Activated CD4-positive, alpha-beta T cell treated with anti-CD3 and anti-CD28 coated beads, Interleukin-2, amount 10 ng/mL, durations not matched to agents 24 days and 14 days (primary cell): Measurements from ENCODE around the gene CNNM2. TPM values are rescaled to one million over a fixed set of nuclear protein-coding genes. Genes with fewer than 3 reads are reported as not detected.

Experiments used
- DNase-seq: peaks from one replicate; pipeline ENCODE4 v3.0.0; 2022
- H3K27ac Mint-ChIP-seq: one replicate; pipeline ENCODE4 v1.8.0; 2022; ENCODE audit warnings: mild to moderate bottlenecking, mixed read lengths
- H3K27me3 Mint-ChIP-seq: one replicate; pipeline ENCODE4 v1.8.0; 2022; ENCODE audit warnings: mixed read lengths
- H3K36me3 Mint-ChIP-seq: one replicate; pipeline ENCODE4 v1.8.0; 2022; ENCODE audit warnings: low read depth, mild to moderate bottlenecking, mixed read lengths
- H3K4me1 Mint-ChIP-seq: one replicate; pipeline ENCODE4 v1.8.0; 2021; ENCODE audit warnings: mixed read lengths
- H3K4me3 Mint-ChIP-seq: one replicate; pipeline ENCODE4 v1.8.0; 2022; ENCODE audit warnings: mild to moderate bottlenecking, moderate library complexity, mixed read lengths
- H3K9me3 Mint-ChIP-seq: one replicate; pipeline ENCODE4 v1.8.0; 2021; ENCODE audit warnings: mixed read lengths
- intact Hi-C: fragments of 100-400 bp; cut with micrococcal nuclease; formaldehyde crosslinking; loops from one replicate; pipeline ENCODE4 v1.15.1; 2023
- total RNA-seq: library from RNA; stranded (reverse); gene quantifications from 2 replicates; pipeline ENCODE4 v1.2.3, GENCODE V29; 2022

The CNNM2 gene
- total RNA-seq, 1 donor from 2014 or later = 5.6 TPM

- H3K36me3 Mint-ChIP-seq = peaks cover 31% of the 10 kb centered on the region
- H3K4me1 Mint-ChIP-seq = no peaks in the 10 kb centered on the region
- no peaks in the 10 kb centered on the region for H3K27me3 Mint-ChIP-seq
- peak overlapping the region; percentile 9 for H3K27ac Mint-ChIP-seq
- no peak overlapping the region for H3K4me3 Mint-ChIP-seq
- no peaks in the 10 kb centered on the region for H3K9me3 Mint-ChIP-seq
- intact Hi-C loops = no loop called here
- DNase-seq = no peak
Measured at GRCh38 chr10:103083977-103084320, 165.9 kb downstream of the CNNM2 start.

GRCh38 chr10:103086261-103086660, 168.2 kb downstream of the CNNM2 start:
- intact Hi-C loops = no loop called here
- H3K27me3 Mint-ChIP-seq = no peaks in the 10 kb centered on the region
- H3K4me3 Mint-ChIP-seq = no peak overlapping the region
- no peaks in the 10 kb centered on the region for H3K9me3 Mint-ChIP-seq
- DNase-seq = no peak
- H3K36me3 Mint-ChIP-seq = peaks cover 53% of the 10 kb centered on the region
- no peak overlapping the region for H3K27ac Mint-ChIP-seq
- no peaks in the 10 kb centered on the region for H3K4me1 Mint-ChIP-seq

DNA sequence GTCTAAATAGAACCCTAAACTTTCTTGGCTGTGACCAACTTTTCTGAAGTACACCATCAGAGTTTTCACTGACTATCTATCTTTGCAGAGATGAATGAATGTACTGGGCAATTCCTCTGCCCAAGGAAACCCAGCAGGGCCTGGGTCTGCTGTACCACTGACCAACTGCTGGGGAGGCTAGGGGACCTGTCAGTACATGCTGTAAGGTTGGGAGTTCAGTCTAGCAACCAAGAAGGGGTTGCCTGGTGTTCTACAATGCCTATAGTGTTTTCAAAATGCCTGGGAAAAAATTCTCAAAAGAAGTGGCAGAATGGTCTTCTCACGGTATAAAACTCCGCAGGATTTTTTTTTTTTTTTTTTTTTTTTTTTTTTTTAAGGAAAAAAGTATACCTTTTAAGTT, 168.7 kb downstream of the CNNM2 start:
- H3K9me3 Mint-ChIP-seq = no peaks in the 10 kb centered on the region
- H3K4me1 Mint-ChIP-seq = no peaks in the 10 kb centered on the region
- H3K36me3 Mint-ChIP-seq = peaks cover 57% of the 10 kb centered on the region
- H3K27ac Mint-ChIP-seq = no peak overlapping the region
- no peak overlapping the region for H3K4me3 Mint-ChIP-seq
- H3K27me3 Mint-ChIP-seq = no peaks in the 10 kb centered on the region
- DNase-seq = no peak
- intact Hi-C loops = no loop called here

GRCh38 chr10:103089493-103089892, 171.4 kb downstream of the CNNM2 start:
- DNase-seq = peak; percentile 23
- intact Hi-C loops = no loop called here
- Mint-ChIP-seq H3K27ac (no peak overlapping the region), H3K4me1 (no peaks in the 10 kb centered on the region), H3K9me3 (no peaks in the 10 kb centered on the region), H3K4me3 (no peak overlapping the region), H3K27me3 (no peaks in the 10 kb centered on the region), H3K36me3 (peaks cover 71% of the 10 kb centered on the region)

GRCh38 chr10:103090911-103091310, 172.8 kb downstream of the CNNM2 start:
- intact Hi-C loops = loop anchor here (10.0 kb wide), 1 partner anchor 154 kb away; the partner anchor contains the start of gene RPEL1
- H3K36me3 Mint-ChIP-seq = peaks cover 70% of the 10 kb centered on the region
- no peak overlapping the region for H3K4me3 Mint-ChIP-seq
- H3K9me3 Mint-ChIP-seq = no peaks in the 10 kb centered on the region
- no peak for DNase-seq
- H3K27ac Mint-ChIP-seq = no peak overlapping the region
- no peaks in the 10 kb centered on the region for H3K4me1 Mint-ChIP-seq
- H3K27me3 Mint-ChIP-seq = no peaks in the 10 kb centered on the region

- peaks cover 2% of the 10 kb centered on the region for H3K4me1 Mint-ChIP-seq
- DNase-seq = no peak
- H3K36me3 Mint-ChIP-seq = peaks cover 56% of the 10 kb centered on the region
- no peaks in the 10 kb centered on the region for H3K9me3 Mint-ChIP-seq
- intact Hi-C loops = loop anchor here (10.0 kb wide), 1 partner anchor 150 kb away; the partner anchor contains the start of gene RPEL1
- no peaks in the 10 kb centered on the region for H3K27me3 Mint-ChIP-seq
- no peak overlapping the region for H3K27ac Mint-ChIP-seq
- no peak overlapping the region for H3K4me3 Mint-ChIP-seq
Measured at GRCh38 chr10:103095005-103095404, 176.9 kb downstream of the CNNM2 start.

- Mint-ChIP-seq H3K9me3 (no peaks in the 10 kb centered on the region), H3K27me3 (no peaks in the 10 kb centered on the region), H3K36me3 (peaks cover 51% of the 10 kb centered on the region), H3K4me1 (peaks cover 2% of the 10 kb centered on the region), H3K27ac (peak overlapping the region; percentile 29), H3K4me3 (no peak overlapping the region)
- intact Hi-C loops = loop anchor here (10.0 kb wide), 1 partner anchor 149 kb away; the partner anchor contains the start of gene RPEL1
- no peak for DNase-seq
Measured at GRCh38 chr10:103096130-103096529, 178.0 kb downstream of the CNNM2 start.

GRCh38 chr10:103098240-103098639, 180.1 kb downstream of the CNNM2 start:
- H3K9me3 Mint-ChIP-seq = no peaks in the 10 kb centered on the region
- no peak overlapping the region for H3K27ac Mint-ChIP-seq
- no peak overlapping the region for H3K4me3 Mint-ChIP-seq
- no peaks in the 10 kb centered on the region for H3K27me3 Mint-ChIP-seq
- peaks cover 45% of the 10 kb centered on the region for H3K36me3 Mint-ChIP-seq
- H3K4me1 Mint-ChIP-seq = peaks cover 4% of the 10 kb centered on the region
- no peak for DNase-seq
- intact Hi-C loops = loop anchor here (10.0 kb wide), 1 partner anchor 147 kb away; the partner anchor contains the start of gene RPEL1

GRCh38 chr10:103100620-103101019, 182.5 kb downstream of the CNNM2 start:
- no peak overlapping the region for H3K4me3 Mint-ChIP-seq

GRCh38 chr10:103102195-103102594, 184.1 kb downstream of the CNNM2 start:
- no peak overlapping the region for H3K27ac Mint-ChIP-seq
- intact Hi-C loops = no loop called here
- peaks cover 37% of the 10 kb centered on the region for H3K36me3 Mint-ChIP-seq
- no peak overlapping the region for H3K4me3 Mint-ChIP-seq
- DNase-seq = no peak
- H3K27me3 Mint-ChIP-seq = no peaks in the 10 kb centered on the region
- H3K9me3 Mint-ChIP-seq = no peaks in the 10 kb centered on the region
- H3K4me1 Mint-ChIP-seq = peaks cover 2% of the 10 kb centered on the region

More at GRCh38 chr10:103100620-103101019, 182.5 kb downstream of the CNNM2 start:
- H3K27ac Mint-ChIP-seq = no peak overlapping the region
- DNase-seq = no peak
- H3K27me3 Mint-ChIP-seq = no peaks in the 10 kb centered on the region
- peaks cover 4% of the 10 kb centered on the region for H3K4me1 Mint-ChIP-seq
- intact Hi-C loops = no loop called here
- H3K9me3 Mint-ChIP-seq = no peaks in the 10 kb centered on the region
- peaks cover 40% of the 10 kb centered on the region for H3K36me3 Mint-ChIP-seq

DNA sequence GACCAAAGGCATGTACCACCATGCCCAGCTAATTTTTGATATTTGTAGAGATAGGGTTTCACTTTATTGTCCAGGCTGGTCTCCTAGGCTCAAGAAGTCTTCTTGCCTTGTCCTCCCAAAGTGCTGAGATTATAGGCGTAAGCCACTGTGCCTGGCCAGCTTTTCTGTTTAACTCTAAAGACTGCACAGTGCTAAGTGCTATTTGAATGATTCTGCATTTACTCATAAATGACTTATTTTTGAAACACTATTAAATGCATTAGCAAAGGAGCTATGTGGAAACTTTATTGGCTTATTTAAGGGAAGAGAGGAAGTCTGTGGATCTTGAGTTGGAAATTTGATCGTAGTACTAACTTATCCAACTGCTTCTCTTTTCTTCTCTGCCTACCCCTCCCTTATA, 185.9 kb downstream of the CNNM2 start:
- Mint-ChIP-seq H3K27me3 (no peaks in the 10 kb centered on the region), H3K4me3 (no peak overlapping the region), H3K36me3 (peaks cover 38% of the 10 kb centered on the region), H3K9me3 (no peaks in the 10 kb centered on the region), H3K27ac (no peak overlapping the region), H3K4me1 (peaks cover 2% of the 10 kb centered on the region)
- DNase-seq = no peak
- intact Hi-C loops = no loop called here

- DNase-seq = no peak
- intact Hi-C loops = no loop called here
- no peaks in the 10 kb centered on the region for H3K9me3 Mint-ChIP-seq
- H3K36me3 Mint-ChIP-seq = peaks cover 41% of the 10 kb centered on the region
- no peak overlapping the region for H3K4me3 Mint-ChIP-seq
- peaks cover 2% of the 10 kb centered on the region for H3K4me1 Mint-ChIP-seq
- no peak overlapping the region for H3K27ac Mint-ChIP-seq
- H3K27me3 Mint-ChIP-seq = no peaks in the 10 kb centered on the region
Measured at GRCh38 chr10:103104721-103105120, 186.6 kb downstream of the CNNM2 start.

GRCh38 chr10:103105462-103105861, 187.4 kb downstream of the CNNM2 start:
- DNase-seq = no peak
- Mint-ChIP-seq H3K27ac (no peak overlapping the region), H3K36me3 (peaks cover 38% of the 10 kb centered on the region), H3K4me1 (peaks cover 2% of the 10 kb centered on the region), H3K9me3 (no peaks in the 10 kb centered on the region), H3K27me3 (no peaks in the 10 kb centered on the region), H3K4me3 (no peak overlapping the region)
- intact Hi-C loops = no loop called here

GRCh38 chr10:103106539-103106938, 188.4 kb downstream of the CNNM2 start:
- no peak for DNase-seq
- Mint-ChIP-seq H3K27ac (no peak overlapping the region), H3K27me3 (no peaks in the 10 kb centered on the region), H3K36me3 (peaks cover 39% of the 10 kb centered on the region), H3K4me3 (no peak overlapping the region), H3K4me1 (peaks cover 7% of the 10 kb centered on the region), H3K9me3 (no peaks in the 10 kb centered on the region)
- intact Hi-C loops = no loop called here

GRCh38 chr10:103109821-103110220, 191.7 kb downstream of the CNNM2 start:
- Mint-ChIP-seq H3K4me3 (no peak overlapping the region), H3K27ac (no peak overlapping the region), H3K4me1 (peaks cover 15% of the 10 kb centered on the region), H3K27me3 (no peaks in the 10 kb centered on the region), H3K36me3 (peaks cover 25% of the 10 kb centered on the region), H3K9me3 (no peaks in the 10 kb centered on the region)
- intact Hi-C loops = no loop called here
- no peak for DNase-seq
